NOMO-1 (cell line): ENCODE results near the gene LBHD2.

ENCODE experiments used
- DNase-seq, 2 experiments: peaks; one replicate each; lab custom pipeline; 2025; ENCODE audit not compliant: unreplicated experiment in 2 of 2; lab: John Stamatoyannopoulos, UW

The LBHD2 gene

DNA sequence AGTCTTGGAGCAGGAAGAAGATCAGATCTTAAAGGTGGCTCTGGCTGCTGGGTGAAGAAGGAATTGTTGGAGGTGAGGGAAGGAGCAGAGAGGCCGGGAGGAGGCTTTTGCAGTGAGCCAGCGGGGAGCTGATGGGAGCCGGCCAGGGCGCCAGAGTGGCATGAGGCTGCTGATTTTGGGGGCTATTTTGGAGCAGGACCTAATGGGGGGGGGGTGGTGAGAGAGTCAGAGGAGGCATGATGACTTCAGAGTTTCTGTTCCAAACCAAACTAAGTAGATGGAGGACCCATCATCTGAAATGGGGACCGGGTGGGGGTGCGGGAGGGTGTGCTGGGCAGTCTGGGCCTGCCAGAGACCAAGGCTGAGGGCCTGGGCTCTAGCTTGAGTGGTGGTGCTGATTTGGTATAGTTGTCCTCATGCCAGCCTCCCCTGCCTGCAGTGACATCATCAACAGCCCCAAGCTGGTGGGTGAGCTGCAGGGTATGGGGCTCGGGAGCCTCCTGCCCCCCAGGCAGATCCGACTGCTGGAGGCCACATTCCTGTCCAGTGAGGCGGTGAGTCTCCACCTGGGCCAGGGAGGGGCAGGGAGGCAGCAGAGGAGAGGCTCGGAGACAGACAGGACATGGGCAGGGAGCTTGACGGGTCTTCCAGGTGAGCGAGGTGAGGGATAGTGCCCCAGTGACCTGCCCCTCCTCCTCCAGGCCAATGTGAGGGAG is 45.4 kb downstream of the LBHD2 start:
- DNase-seq, result no peak

DNA sequence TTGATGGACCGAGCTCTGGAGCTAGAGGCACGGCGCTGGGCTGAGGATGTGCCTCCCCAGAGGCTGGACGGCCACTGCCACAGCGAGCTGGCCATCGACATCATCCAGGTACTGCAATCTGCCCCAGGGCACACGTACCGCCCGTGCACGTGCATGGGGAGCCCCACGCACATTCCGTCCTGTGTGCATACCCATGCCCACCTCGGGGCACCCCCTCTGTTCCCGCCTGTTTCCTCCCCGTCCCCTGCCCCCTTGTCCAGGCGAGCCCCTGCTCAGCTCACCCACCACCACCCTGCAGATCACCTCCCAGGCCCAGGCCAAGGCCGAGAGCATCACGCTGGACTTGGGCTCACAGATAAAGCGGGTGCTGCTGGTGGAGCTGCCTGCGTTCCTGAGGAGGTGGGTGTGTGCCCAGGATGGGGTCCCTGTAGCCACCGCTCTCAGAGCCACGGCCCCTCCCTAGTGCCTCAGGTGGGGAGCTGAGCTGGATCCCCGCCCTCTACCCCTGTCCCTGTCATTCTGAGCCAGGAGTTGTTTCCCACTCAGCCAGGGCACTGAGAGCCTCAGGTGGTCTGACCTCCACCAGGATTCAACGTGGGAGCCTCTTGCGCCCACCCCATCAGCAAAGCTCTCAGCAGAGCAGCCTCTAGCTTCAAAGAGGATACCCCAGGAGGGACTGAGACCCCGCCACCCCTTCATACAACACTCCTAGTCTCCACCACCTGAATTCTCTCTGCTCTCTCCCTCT is 46.2 kb downstream of the LBHD2 start:
- DNase-seq, result no peak

DNA sequence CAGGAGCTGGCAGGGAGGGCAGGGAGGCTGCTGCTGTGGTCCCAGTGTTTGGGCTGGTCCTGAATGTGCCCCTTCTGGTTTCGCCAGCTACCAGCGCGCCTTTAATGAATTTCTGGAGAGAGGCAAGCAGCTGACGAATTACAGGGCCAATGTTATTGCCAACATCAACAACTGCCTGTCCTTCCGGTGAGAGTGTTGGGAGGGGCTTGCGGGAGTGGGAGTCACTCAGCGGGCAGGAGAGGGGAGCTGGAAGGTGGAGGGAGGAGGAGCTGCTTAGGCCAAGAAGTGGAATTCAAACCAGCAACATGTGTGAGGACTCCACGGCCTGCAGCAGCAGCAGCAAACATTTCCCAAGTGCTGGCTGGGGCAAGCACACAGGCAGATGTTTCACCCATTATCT is 47.0 kb downstream of the LBHD2 start:
- DNase-seq, result no peak

DNA sequence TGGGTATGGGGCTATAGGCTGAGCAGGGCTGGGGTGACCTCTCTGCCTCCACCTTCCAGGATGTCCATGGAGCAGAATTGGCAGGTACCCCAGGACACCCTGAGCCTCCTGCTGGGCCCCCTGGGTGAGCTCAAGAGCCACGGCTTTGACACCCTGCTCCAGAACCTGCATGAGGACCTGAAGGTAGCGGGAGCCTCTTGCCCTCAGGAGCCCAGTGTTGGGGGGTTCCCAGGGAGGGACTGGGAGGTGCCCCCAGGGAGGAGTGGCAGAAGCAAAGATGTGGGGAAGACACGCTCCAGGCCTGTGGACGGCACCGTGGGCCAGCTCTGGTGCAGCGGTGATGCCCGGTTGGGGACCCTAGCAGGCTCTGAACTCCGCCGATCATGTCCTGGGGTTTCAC is 47.6 kb downstream of the LBHD2 start:
- no peak for DNase-seq

DNA sequence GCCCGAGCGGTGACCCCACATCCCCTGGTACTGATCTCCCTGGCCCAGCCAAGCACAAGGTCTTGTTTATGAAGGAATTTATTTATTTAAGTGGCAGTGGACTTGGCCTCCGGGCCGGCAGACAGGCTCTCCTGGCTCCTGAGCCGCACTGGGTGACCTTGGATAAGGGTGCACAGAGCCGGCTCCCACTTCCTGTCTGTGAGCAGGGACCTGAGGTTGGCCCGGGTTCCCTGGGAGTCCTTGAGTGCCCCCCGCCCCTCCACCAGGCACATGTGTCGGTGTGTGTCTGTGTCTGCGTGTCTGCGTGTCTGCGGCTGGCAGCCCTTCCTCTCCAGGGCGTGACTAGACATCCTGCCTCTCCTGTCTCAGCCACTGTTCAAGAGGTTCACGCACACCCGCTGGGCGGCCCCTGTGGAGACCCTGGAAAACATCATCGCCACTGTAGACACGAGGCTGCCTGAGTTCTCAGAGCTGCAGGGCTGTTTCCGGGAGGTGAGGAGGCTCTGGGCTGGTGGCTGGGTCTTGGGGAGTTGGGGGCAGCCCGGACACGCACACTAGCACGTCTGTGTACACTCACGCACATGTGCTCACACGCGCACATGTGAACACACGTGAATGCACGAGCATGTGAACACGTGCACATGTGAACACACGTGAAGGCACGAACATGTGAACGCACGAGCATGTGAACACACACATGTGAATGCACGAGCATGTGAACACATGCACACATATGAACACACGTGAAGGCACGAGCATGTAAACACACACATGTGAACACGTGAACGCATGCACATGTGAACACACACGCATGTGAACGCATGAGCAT is 48.6 kb downstream of the LBHD2 start:
- DNase-seq, result no peak

DNA sequence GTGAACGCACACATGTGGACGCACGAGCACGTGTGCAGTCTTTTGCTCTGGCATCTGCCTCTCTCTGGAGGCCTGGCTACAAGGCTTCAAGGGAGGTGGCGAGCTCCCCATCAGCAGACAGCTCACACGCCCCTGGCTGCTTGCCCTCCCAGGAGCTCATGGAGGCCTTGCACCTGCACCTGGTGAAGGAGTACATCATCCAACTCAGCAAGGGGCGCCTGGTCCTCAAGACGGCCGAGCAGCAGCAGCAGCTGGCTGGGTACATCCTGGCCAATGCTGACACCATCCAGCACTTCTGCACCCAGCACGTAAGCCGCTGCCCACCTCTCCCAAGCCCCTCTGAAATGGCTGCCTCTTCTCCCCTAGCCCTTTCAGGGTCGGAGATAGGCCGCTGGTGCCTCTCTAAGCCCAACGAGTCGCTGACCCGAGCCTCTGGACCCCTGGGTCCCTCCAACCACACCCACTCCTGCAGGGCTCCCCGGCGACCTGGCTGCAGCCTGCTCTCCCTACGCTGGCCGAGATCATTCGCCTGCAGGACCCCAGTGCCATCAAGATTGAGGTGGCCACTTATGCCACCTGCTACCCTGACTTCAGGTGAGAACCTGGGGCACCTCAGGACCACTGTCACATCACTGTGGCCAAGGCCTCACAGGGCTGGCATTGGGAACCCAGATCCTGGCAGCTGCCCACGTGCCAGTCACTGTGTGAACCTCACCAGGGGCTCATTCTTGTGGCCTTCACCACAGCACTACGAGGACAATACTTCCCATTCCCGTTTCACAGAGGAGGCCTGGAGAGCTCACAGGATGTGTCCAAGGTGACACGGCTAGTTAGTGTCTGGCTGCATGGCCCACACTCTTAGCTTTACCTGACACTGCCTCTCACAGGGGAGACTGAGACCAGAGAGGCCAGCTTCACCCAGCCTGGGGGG is 49.5 kb downstream of the LBHD2 start:
- DNase-seq, result no peak

DNA sequence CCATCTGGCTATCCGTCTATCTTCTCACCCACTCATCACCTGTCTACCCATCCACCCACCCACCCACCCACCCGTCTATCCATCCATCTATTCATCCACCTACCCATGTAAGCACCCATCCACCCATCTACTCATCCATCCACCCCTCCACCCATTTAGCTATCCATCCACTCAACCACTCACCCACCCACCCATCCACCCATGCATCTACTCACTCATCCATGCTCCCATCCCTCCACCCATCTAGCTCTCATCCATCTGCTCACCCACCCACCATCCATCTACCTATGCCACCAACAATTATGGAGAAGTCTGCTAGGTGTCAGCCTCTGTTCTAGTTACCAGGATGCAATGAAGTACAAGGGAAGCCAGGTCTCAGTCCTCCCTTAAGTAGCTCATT is 50.4 kb downstream of the LBHD2 start:
- no peak for DNase-seq

DNA sequence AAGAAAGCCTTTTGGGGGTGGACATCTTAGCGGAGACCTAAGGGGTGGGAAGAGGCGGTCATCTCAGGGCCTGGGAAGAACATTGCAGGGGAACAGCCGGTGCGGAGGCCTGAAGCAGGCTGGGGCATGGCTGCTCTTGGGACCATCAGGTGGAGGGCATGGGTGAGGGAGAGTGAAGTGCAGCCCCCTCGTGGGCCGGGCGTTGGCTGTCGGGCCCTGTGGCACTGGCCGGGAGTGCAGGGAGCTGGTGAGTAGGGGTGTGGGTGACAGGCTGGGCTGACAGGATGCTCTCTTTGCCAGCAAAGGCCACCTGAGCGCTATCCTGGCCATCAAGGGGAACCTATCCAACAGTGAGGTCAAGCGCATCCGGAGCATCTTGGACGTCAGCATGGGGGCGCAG is 50.9 kb downstream of the LBHD2 start:
- DNase-seq, result no peak

DNA sequence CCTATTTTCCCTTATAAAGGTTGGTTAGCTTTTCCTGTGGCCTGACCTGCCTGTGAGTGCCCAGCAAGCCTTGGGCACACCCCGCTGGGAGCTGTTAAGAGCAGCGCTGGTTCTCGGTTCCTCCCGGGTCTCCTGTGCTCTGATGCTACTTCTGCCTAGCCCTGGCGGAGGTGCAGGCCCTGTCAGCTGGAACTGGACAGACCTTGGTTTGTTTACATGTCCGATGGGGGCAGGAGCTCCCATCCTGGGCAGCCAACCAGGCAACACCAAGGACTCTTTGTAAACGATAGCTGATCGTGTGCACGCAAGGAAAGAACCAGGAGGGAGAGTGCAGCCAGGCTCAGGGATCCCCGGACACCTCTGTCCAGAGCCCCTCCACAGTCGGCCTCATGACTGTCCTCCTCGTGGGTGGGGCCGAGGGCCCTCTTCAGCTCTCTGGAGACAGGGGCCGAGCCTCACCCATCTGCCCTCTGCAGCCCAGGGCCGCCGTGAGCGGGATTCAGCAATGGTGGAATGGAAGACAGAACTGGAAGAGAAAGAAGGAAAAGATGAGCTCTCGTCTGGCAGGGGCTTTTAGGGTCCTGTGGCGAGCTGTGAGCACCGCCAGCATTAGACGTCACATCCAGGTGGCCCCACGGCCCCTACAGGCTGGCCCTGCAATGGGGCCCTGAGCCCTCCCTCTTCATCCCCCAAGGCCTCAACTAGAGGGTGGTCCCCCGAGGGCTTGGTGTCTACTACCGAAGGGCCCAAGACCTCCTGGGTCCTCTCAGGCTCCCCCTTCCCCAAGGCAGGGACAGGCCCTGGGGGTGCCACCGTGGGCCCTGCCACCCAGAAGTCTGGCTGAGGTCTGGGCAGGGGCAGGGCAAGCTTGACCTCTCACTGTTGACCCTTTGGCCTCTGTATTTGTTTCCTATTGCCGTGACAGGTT is 51.6 kb downstream of the LBHD2 start:
- no peak for DNase-seq

DNA sequence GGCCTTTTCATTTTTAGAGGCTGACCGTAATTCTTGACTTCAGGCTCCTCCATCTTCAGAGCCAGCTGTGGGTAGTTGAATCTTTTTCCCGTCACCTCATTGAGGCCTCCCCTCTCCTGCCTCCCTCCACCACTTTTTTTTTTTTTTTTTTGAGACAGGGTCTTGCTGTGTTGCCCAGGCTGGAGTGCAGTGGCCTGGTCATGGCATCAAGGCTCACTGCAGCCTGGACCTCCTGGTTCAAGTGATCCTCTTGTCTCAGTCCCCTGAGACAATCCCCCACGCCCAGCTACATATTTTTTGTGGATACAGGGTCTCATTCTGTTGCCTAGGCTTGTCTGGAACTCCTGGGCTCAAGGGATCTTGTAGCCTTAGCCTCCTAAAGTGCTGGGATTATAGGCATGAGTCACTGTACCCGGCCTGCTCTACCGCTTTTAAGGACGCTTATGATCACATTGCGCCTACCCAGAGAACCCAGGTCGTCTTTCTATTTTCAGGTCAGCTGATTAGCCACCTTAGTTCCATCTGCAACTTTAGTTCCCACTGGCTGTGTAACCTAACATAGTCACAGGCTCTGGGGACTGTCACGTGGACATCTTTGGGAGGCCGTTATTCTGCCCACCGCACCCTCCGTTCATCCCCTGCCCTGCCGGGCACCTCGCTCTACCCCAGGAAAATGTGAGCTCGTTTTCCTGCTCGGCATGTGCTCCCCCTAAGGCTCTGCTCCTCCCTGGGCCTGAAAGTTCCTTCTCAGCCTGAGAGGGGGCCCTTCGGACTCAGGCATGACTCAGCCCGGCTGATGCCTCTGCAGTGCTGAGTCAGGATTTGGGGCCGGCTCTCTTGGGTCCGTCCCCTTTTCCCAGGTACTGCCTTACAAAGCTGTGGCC is 52.6 kb downstream of the LBHD2 start:
- no peak for DNase-seq

DNA sequence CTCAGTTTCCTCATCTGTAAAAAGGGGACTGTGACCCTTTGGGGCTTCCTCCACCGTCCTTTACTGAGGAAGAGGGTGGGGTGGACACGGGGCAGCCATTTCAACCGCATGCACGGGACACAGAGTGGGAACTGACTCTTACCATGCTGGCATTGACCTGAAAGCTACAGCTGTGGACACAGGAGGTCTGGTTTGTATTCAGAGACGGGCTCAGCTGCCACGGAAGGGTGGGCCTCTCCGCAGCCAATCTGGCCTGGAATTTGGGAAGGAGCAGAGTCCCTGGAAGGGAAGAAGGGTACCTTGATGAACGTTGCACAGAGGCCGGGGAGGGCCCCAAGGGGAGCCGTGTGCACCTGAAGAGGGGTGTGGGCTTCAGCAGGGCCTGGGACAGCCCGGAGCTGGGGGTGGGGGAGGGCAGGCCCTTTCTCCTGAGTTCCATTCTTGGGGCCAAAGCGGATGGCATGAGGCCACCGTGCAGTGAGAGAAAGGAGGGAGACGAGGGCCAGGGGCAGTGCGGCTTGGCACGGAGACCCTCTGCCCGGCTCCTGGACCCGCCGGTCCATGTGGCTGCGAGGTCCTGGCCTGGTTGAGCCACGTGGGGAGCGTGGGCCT is 53.8 kb downstream of the LBHD2 start:
- DNase-seq, result no peak

DNA sequence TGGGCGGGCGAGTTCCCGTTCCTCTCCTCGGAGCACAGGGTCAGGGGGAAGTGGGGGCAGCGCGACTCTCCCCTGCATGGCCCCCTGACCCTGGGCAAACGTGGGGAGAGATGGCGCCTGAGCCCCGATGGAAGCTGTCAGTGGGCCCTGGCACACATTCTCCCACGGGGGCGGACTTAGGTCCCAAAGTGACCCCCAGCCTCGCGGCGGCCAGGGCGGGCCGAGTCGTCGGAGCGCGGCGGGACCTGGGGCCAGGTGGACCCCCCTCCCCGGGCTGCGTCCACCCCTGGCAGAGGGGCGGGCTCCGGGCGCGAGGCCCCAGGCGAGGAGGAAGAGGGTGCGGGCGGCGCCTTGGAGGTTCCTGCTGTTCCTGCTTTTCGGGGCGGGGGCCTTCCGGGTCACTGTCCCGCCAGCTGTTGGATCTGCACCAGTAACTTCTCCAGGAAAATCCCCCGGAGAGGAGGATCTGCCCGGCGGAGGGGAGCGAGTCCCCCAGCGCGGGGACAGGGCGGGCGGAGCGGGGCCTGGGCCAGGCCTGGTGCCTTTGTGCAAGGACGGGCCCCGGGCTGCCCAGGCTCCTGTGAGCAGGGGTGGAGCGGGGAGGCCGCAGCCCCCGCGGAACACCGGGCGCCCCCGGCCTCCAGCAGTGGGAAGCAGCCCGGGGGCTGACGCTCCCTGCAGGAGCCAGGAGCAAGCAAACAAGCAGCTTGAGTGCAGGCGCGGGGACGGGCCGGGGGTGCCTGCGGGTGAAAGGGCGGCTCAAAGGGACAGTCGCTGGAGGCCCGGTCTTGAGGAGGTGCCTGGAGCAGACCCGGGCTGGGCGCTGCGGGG is 54.5 kb downstream of the LBHD2 start:
- DNase-seq, result no peak

DNA sequence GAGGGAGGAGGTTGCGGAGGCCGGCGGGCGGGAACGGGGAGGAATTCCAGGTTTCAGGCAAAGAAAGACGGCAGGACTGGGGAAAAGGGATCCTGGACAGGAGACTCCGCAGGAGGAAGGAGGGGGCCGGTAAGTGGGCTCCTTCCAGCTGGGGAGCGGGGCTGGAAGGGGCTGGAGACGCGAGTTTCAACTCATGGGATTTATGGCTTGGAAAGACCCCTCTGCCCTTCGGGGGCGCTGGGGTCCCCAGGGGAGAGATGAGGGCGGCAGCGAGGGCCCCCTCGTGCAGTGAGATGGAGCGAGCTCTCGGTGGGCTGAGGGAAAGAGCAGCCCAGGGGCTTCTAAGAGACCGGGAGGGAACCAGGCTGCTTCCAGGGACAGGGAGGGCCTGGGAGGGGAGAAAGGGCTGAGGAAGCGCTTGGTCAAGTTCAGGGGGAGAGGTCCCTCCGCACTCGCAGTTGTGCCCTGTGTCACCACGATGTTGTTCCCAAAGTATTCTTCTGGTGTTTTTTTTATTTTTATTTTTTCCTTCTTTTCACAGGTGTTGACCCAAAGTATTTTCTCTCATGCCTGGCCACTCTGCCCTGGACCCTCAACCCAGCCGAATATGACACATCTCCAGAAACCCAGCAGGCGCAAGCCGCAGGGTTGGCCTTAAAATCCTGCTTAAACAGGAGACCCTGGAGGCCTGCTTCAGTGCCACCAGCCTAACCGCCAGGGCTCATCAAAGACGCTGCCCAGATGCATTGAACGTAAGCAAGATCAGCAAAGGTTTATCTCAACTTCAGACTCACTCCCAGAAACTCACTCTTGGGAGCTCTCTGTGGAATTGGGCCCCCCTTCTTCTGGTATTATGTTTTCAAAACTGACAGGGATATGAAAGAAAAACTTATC is 55.4 kb downstream of the LBHD2 start:
- DNase-seq, result no peak
